Measurements from ENCODE around the gene CYBC1.

CYBC1 gene

GRCh38 chr17:82415336-82415735, 35.2 kb downstream of the CYBC1 start:
- TF ChIP-seq SIN3A (IDR thresholded peaks at IDR 0.05; ENCODE audit: borderline replicate concordance, insufficient read depth, low read length), result no peak
- TF ChIP-seq FOXP2 (optimal IDR thresholded peaks at IDR 0.05; ENCODE audit: borderline replicate concordance, extremely low read depth, extremely low read length, insufficient read depth), result no peak
- no peak for TF ChIP-seq TAF1 (IDR thresholded peaks at IDR 0.05; ENCODE audit: borderline replicate concordance, insufficient read depth, low read length)
- TF ChIP-seq REST (IDR thresholded peaks at IDR 0.05; ENCODE audit: insufficient read depth in 1 of 2, low read depth in 2 of 2, low read length in 2 of 2), result no peak
- no peak for TF ChIP-seq POLR2AphosphoS5 (IDR thresholded peaks at IDR 0.05; ENCODE audit: low read depth, low read length)

- TF ChIP-seq REST (IDR thresholded peaks at IDR 0.05; ENCODE audit: insufficient read depth in 1 of 2, low read depth in 2 of 2, low read length in 2 of 2) (peak; percentile 97 to 98), TAF1 (IDR thresholded peaks at IDR 0.05; ENCODE audit: borderline replicate concordance, insufficient read depth, low read length) (no peak), SIN3A (IDR thresholded peaks at IDR 0.05; ENCODE audit: borderline replicate concordance, insufficient read depth, low read length) (peak; percentile 95; the same call in 1 of the 2 replicates), POLR2AphosphoS5 (IDR thresholded peaks at IDR 0.05; ENCODE audit: low read depth, low read length) (no peak), FOXP2 (optimal IDR thresholded peaks at IDR 0.05; ENCODE audit: borderline replicate concordance, extremely low read depth, extremely low read length, insufficient read depth) (no peak)
Observed at GRCh38 chr17:82414548-82415281, 35.8 kb downstream of the CYBC1 start.

GRCh38 chr17:82412535-82413520, 37.7 kb downstream of the CYBC1 start:
- TF ChIP-seq POLR2AphosphoS5 (IDR thresholded peaks at IDR 0.05; ENCODE audit: low read depth, low read length), result no peak
- no peak for TF ChIP-seq SIN3A (IDR thresholded peaks at IDR 0.05; ENCODE audit: borderline replicate concordance, insufficient read depth, low read length)
- no peak for TF ChIP-seq FOXP2 (optimal IDR thresholded peaks at IDR 0.05; ENCODE audit: borderline replicate concordance, extremely low read depth, extremely low read length, insufficient read depth)
- no peak for TF ChIP-seq TAF1 (IDR thresholded peaks at IDR 0.05; ENCODE audit: borderline replicate concordance, insufficient read depth, low read length)
- no peak for TF ChIP-seq REST (IDR thresholded peaks at IDR 0.05; ENCODE audit: insufficient read depth in 1 of 2, low read depth in 2 of 2, low read length in 2 of 2)

GRCh38 chr17:82411396-82412053, 39.0 kb downstream of the CYBC1 start:
- no peak for TF ChIP-seq FOXP2 (optimal IDR thresholded peaks at IDR 0.05; ENCODE audit: borderline replicate concordance, extremely low read depth, extremely low read length, insufficient read depth)
- TF ChIP-seq POLR2AphosphoS5 (IDR thresholded peaks at IDR 0.05; ENCODE audit: low read depth, low read length), result no peak
- TF ChIP-seq TAF1 (IDR thresholded peaks at IDR 0.05; ENCODE audit: borderline replicate concordance, insufficient read depth, low read length), result no peak
- TF ChIP-seq REST (IDR thresholded peaks at IDR 0.05; ENCODE audit: insufficient read depth in 1 of 2, low read depth in 2 of 2, low read length in 2 of 2), result no peak
- no peak for TF ChIP-seq SIN3A (IDR thresholded peaks at IDR 0.05; ENCODE audit: borderline replicate concordance, insufficient read depth, low read length)

Data from PFSK-1 (cell line).